GM10248 (cell line): ENCODE results near the gene HDAC4.

Experiments used
- CTCF ChIA-PET: fragments of 300-600 bp; sonication (Branson Sonifier 250); formaldehyde crosslinking; extraction: SDS; loops from one replicate; lab custom pipeline; 2021; ENCODE audit warnings: antibody characterized with exemption; lab: Yijun Ruan, JAX
- POLR2A ChIA-PET: fragments of 350-650 bp; sonication (Branson Sonifier 250); formaldehyde crosslinking; extraction: SDS; loops from one replicate; lab custom pipeline; 2020; ENCODE audit warnings: antibody characterized with exemption; lab: Yijun Ruan, JAX
- DNase-seq: peaks from one replicate; pipeline ENCODE4 v3.0.0; 2012; ENCODE audit errors: extremely low spot score
- CTCF ChIP-seq: IDR thresholded peaks from 2 replicates; pipeline ENCODE4 v1.5.1; 2012; ENCODE audit warnings: mild to moderate bottlenecking, low read depth; ENCODE audit errors: extremely low read depth, missing control alignments, control extremely low read depth

The HDAC4 gene

DNA sequence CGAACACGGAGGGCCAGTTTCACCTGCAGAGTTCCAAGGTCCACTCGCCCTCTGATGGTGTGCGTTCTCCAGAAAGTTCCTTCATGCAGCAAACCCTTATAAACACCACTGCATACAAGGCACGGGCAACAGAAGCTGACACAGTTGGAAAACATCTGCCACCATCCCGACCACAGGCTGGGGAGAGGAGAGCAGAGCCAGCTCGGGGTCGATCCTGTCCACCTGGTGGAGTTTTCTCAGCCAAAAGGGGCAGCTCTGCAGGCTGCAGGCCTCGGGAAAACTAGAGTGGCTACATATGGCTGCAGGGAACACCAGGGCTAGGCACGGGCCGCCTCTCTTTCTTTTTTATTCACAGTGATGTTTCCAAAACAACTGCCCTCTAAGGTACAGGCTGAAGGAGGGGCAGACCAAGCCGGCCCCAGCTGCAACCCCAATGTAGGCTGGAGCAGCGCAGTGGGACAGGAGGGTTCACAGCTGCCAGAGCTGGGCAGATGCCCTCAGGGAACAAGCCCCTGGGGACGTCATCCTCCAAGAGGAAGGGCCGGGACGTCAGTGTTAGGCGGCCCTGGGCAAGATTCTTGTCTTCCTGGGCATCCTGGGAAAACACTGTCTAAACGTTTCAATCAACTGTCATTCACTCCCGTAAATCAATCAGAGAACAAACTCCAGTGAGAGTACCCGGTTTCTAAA lies 278.3 kb downstream of the HDAC4 start:
- no peak for TF ChIP-seq CTCF
- POLR2A ChIA-PET: no interaction called here
- CTCF ChIA-PET: no interaction called here
- DNase-seq: no peak

DNA sequence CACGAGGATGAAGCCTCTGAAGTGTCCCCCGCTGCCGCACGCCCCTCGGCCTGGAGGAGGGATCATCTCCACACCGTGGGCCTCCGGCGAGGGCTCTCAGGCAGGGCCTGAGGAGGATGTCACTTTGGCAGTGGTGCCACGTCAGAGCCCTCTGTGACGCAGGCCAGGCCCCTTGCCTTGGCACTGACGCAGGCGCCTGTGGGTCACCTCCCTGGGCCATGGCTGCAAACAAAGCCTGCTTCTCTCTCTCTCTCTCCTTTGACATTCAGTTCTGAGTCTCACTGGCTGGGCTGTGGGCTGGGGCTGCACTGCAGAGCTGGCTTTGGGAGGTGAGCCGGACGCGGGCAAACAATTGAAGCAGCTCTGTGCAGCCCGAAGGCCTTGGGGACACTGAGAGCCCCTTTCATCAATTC lies 279.2 kb downstream of the HDAC4 start:
- TF ChIP-seq CTCF: no peak
- CTCF ChIA-PET: no interaction called here
- POLR2A ChIA-PET: no interaction called here
- no peak for DNase-seq

GRCh38 chr2:239120664-239121063 lies 280.2 kb downstream of the HDAC4 start:
- POLR2A ChIA-PET: no interaction called here
- CTCF ChIA-PET: no interaction called here
- no peak for TF ChIP-seq CTCF
- DNase-seq: no peak

DNA sequence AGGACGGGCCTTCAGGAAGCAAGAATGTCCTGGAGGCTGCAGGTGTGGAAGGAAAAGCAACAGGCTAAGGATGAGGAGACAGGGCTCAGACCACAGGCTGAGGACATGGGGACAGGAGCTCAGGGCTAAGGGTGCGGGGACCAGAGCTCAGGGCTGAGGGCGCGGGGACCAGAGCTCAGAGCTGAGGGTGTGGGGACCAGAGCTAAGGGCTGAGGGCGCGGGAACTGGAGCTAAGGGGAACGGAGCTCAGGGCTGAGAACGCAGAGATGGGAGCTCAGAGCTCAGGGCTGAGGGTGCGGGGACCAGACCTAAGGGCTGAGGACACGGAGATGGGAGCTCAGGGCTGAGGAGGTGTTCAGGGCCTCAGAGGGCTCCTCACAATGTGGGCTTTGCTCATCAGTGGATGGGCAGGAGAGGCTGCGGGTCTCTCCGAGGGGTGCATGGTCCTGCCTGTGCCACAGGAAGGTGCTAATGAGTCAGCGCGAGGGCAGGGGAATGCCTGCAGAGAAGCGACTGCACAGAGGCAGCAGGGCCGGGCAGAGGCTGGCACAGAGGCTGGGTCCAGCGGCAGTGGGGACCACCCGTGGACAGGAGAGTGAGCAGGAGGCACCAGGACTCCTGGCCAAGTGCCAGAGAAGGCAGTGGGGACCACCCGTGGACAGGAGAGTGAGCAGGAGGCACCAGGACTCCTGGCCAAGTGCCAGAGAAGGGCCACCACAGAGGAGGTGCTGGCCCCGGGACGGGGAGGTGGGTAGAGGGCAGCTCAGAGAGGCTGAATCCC lies 281.3 kb downstream of the HDAC4 start:
- POLR2A ChIA-PET: no interaction called here
- no peak for TF ChIP-seq CTCF
- CTCF ChIA-PET: no interaction called here
- no peak for DNase-seq

GRCh38 chr2:239118675-239119211 lies 282.1 kb downstream of the HDAC4 start:
- no peak for DNase-seq
- ChIA-PET CTCF (no interaction called here), POLR2A (no interaction called here)
- TF ChIP-seq CTCF: no peak

GRCh38 chr2:239118264-239118663 lies 282.6 kb downstream of the HDAC4 start:
- CTCF ChIA-PET: no interaction called here
- no peak for TF ChIP-seq CTCF
- DNase-seq: no peak
- POLR2A ChIA-PET: no interaction called here
